GM19240 (cell line): Measurements from ENCODE around the gene MAPKAP1.

ENCODE experiments used
- DNase-seq: peaks from one replicate; pipeline ENCODE4 v3.0.0; 2011; ENCODE audit warnings: low spot score; ENCODE audit not compliant: insufficient read length

The MAPKAP1 gene

DNA sequence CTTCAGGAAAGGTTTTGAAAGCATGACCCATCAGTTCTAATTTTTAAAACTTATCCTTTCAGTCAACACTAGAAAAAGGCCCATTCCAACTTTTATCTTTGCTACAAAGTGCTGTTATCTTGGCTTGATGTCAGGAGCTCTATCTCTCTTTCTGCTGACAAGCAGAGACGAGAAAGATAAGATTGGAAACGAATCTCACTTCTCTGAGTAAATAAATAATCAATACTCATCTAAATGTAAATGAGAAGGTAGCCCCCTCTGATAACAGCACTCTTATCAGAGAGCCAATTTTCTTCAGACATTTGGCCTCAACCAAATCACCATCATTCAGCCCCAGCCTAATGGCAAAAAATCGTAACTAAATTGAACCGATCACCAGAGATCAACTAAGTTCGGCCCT, 191.7 kb downstream of the MAPKAP1 start:
- DNase-seq: no peak

- DNase-seq: no peak
These were observed 192.5 kb downstream of the MAPKAP1 start for GRCh38 chr9:125514468-125514867.

GRCh38 chr9:125513668-125514413, 193.2 kb downstream of the MAPKAP1 start:
- DNase-seq: no peak

DNA sequence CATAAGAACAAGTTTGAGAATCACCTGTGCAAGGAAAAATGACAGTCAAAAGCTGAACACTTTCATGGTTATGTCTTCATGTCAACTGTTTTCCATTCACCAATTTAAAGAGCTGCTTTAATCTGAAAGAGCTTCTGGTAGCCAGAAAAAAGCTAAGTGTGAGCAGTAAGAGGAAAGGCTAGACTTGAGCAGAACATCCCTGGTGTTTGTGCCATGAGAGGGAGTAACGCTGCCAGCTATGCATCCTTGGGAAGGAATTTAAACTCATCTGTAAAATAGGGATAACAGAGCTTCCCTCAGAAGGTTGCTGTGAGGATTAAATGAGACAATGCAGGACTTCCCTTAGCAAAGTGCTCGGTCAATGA, 193.7 kb downstream of the MAPKAP1 start:
- no peak for DNase-seq

DNA sequence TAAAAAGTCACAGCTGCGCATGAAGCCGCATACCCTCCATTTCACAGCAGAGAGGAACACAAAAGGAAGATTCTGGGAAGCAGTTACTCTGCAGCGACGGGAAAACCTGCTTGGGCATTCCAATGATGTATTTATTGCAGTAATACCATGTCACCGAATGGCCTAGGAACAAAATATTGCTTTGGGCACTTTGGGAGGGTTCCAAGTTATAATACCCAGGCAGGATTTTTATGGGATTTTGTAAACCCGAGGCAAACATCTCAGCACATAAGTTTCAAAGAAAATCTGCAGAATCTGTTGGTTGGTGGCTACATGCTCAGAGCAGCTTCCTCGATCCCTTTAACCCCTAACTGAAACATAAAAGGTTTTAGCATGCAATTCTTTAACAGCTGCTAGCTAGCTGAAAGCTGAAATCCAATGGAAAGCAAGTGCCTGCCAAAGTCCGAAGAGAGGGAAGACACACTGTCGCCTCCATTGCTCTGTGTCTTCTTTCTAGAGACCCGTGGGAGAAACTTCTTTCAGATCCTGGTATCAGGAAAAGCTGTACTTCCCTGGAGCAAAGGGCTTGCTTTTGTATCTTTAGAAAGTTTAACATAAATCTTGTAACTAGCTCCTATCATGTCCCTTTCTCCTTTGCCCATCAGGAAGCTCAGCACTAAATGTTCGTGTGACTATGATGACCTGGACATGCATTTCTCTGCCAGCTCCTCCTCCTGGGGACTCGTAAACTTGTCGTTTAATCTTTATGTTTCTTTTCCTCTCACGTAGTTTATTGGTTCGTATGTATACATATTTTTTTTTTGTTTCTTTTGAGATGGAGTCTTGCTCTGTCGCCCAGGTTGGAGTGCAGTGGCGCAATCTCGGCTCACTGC, 195.0 kb downstream of the MAPKAP1 start:
- DNase-seq: no peak

GRCh38 chr9:125510980-125511379, 196.0 kb downstream of the MAPKAP1 start:
- DNase-seq: no peak

GRCh38 chr9:125509476-125509875, 197.5 kb downstream of the MAPKAP1 start:
- no peak for DNase-seq

DNA sequence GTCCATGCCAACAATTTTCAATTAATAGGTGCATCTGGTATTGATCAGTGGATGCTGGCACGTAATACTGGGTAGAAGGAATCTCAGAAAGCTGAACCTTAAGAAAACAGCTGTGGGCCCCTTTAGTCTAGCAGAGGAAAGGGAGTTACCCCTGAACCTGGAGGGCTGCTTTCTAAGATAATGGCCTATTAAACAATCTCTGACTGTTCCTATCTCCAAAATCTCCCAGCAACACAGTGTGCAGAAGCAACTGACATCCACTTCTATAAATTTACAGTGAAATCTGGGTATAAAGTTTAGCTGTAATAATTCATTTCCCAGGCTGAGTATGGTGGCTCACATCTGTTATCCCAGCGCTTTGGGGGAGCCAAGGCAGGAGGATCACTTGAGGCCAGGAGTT, 198.8 kb downstream of the MAPKAP1 start:
- DNase-seq: no peak

- DNase-seq: no peak
These were observed 199.8 kb downstream of the MAPKAP1 start for GRCh38 chr9:125507226-125507625.

- DNase-seq: no peak
These were observed 201.0 kb downstream of the MAPKAP1 start for GRCh38 chr9:125505988-125506438.

DNA sequence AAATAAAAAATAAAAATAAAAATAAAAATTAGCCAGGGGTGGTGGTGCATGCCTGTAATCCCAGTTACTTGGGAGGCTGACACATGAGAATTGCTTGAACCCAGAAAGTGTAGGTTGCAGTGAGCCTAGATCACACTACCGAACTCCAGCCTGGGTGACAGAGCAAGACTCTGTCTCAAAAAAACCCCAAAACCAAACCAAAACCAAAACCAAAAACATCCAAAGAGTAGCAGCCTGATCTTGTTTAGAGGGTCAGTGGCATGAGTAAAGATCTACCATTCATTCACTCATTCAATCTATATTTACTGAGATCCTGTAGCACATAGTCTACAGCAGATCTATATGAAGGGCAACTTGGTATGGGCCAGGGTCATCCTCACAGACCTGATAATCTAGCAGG, 202.4 kb downstream of the MAPKAP1 start:
- DNase-seq: no peak

GRCh38 chr9:125497906-125498305, 209.1 kb downstream of the MAPKAP1 start:
- no peak for DNase-seq

- no peak for DNase-seq
These were observed 209.5 kb downstream of the MAPKAP1 start for GRCh38 chr9:125497478-125497877.

GRCh38 chr9:125496313-125496834, 210.6 kb downstream of the MAPKAP1 start:
- no peak for DNase-seq

GRCh38 chr9:125495172-125496119, 211.6 kb downstream of the MAPKAP1 start:
- DNase-seq: no peak

DNA sequence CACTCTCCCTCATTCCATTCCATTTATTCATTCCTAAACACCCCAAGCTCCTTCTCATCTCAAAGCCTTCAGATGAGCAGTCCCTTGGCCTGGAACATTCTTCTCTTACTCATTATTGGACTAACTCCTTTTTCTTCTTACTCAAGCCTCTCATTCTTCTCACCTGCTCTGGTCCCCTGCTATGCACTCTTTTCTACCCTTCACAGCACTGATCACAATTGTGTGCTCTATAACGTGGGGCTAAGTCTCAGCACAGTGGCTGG, 212.4 kb downstream of the MAPKAP1 start:
- no peak for DNase-seq

DNA sequence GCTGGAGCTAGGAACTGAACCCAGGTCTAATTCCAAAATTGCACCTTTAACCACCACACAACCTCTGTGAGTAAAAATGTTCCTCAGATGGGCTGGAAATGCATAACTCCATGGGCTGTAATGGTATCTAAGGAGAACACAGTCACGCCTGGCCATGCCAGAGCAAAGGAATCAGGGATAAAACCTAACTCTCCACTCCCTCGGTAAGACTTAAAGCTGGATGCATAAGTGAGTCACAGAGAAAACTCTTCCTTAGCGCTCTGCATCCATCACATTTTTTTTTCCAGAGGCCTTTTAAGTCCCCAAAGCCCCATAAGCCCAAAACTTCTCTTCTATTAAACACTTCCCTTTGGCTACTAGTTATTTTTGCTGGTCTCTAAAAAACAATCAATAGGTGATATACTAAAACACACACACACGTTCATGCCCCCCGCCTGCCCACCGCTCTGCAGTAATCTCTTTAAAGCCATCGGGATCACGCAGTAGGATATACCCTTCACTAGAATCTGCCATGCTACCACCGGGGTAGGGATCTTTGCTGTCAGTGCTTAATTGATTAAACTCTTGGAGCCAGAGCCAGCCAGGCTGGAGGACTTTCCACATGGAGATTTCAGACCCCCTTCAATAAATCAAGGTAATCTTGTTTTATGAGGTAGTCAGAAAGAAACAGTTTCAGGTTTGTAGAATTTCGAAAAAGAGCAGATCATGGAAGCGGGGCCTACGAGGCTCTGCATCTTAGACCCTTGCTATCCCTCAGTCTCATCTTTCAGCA, 212.9 kb downstream of the MAPKAP1 start:
- DNase-seq: no peak

- no peak for DNase-seq
These were observed 213.6 kb downstream of the MAPKAP1 start for GRCh38 chr9:125493384-125493783.

GRCh38 chr9:125492719-125493118, 214.3 kb downstream of the MAPKAP1 start:
- no peak for DNase-seq

DNA sequence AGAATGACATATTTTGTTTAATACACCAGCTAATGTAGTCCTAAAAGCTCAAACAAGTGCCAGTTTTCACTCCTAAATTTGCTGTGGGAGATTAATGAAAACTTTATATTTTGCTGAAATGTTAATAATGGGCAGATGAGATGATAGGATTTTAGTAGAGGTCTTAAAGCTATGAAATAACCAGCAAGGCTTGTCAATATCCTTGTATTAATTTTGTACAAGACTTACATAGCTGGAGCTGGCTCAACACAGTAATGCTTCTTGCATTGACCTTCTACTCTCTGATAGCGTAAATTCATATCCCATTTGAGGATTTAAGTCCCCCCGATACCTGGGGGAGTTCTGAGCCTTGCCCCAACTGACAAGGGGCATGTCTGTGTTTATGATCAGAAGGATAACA, 219.2 kb downstream of the MAPKAP1 start:
- DNase-seq: no peak

DNA sequence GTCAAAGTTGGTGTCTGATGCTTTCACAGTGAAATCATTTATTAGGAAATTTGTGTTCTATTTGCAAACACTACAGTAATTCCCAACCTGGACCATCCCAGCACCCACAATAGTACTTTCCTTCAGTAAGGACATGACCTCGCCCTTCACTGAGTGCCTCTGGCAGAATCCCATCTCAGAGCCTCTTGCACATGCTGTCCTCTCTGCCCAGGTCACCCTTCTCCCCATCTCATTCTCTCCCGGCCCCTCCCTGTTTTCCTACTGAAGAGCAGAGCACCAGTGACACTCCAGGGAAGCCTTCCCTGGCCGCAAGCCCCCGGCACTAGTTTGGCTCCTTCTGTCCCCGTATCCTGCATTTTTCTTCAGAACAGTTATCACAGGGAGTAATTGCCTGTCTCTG, 220.4 kb downstream of the MAPKAP1 start:
- DNase-seq: no peak
